ENCODE results near the gene ASCC1. TPM values are rescaled to one million over a fixed set of nuclear protein-coding genes. Genes with fewer than 3 reads are reported as not detected.
A peak's percentile ranks its signal among the peaks of the same experiment; 100 is the strongest.

The ASCC1 gene
- total RNA-seq, 1 donor from 2014 or later = 33.9 TPM

DNA sequence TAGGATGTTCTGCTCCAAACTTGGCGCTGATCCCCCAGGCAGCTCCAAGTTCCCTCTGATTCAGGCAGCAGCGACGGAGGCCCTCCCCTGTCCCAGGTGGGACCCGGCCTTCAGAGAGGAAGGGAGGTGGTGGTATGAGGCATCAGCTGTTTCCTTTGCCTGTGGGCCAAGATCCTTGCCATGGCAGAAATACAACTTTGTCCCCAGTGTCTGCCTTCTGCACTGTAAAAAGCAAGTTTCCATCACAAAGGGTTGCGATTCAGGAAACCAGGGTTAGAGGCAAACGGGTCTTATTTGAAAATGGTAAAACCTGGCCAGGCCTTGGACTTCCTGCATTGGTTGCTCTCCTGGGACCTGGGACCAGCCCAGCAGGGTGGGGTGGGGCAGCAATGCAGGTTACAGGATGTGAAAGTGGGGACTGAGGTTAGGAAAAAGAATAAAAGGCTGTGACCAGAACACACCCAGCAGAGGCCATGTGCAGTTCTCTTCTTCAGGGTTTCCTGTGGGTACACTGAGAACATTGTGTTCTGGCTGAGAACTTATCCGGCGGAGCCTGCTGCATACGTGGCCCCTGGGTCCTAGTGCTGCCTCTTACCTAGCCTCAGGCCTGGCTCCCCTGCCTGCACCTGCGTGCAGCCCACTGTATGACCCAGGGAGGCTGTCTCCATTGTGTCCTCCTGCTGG is 32.5 kb upstream of the ASCC1 start:
- peaks cover 30% of the 10 kb centered on the region for H3K4me1 Mint-ChIP-seq (ENCODE audit: low read depth, unreplicated experiment)
- H3K27me3 Mint-ChIP-seq (ENCODE audit: low read depth, unreplicated experiment) = peaks cover 3% of the 10 kb centered on the region
- no peak overlapping the region for H3K9ac ChIP-seq (ENCODE audit: low read length)
- no peaks in the 10 kb centered on the region for H3K9me3 ChIP-seq (ENCODE audit: insufficient read depth, low read depth, low read length)
- no peak overlapping the region for H3K27ac ChIP-seq (ENCODE audit: low read depth, low read length)
- H4K20me1 ChIP-seq (ENCODE audit: insufficient read depth, low read length) = no peaks in the 10 kb centered on the region
- no peak for FAIRE-seq
- H3K9me3 Mint-ChIP-seq (ENCODE audit: unreplicated experiment) = no peaks in the 10 kb centered on the region
- no peak overlapping the region for H3K4me3 Mint-ChIP-seq (ENCODE audit: unreplicated experiment)
- no peaks in the 10 kb centered on the region for H3K27me3 ChIP-seq (ENCODE audit: insufficient read depth, low read length)
- H2AFZ ChIP-seq (ENCODE audit: low read depth, low read length) = peak overlapping the region; percentile 55
- H3K27ac Mint-ChIP-seq (ENCODE audit: unreplicated experiment) = no peak overlapping the region
- H3K36me3 Mint-ChIP-seq (ENCODE audit: low read depth, unreplicated experiment) = no peaks in the 10 kb centered on the region
- TF ChIP-seq CTCF (IDR thresholded peaks at IDR 0.05; ENCODE audit: insufficient read depth, low read depth, low read length) (no peak), EZH2 (IDR thresholded peaks at IDR 0.05; ENCODE audit: insufficient read depth, low read length) (no peak)
- no peak overlapping the region for H3K4me3 ChIP-seq (ENCODE audit: insufficient read depth, low read depth, low read length)
- H3K79me2 ChIP-seq (ENCODE audit: insufficient read depth, low read length) = no peaks in the 10 kb centered on the region
- H3K4me2 ChIP-seq (ENCODE audit: low read length) = no peak overlapping the region
- no peaks in the 10 kb centered on the region for H3K36me3 ChIP-seq (ENCODE audit: insufficient read depth, low read length)
- DNase-seq (ENCODE audit: low read depth) = no peak
- H3K4me1 ChIP-seq (ENCODE audit: insufficient read depth, low read length) = peaks cover 14% of the 10 kb centered on the region

DNA sequence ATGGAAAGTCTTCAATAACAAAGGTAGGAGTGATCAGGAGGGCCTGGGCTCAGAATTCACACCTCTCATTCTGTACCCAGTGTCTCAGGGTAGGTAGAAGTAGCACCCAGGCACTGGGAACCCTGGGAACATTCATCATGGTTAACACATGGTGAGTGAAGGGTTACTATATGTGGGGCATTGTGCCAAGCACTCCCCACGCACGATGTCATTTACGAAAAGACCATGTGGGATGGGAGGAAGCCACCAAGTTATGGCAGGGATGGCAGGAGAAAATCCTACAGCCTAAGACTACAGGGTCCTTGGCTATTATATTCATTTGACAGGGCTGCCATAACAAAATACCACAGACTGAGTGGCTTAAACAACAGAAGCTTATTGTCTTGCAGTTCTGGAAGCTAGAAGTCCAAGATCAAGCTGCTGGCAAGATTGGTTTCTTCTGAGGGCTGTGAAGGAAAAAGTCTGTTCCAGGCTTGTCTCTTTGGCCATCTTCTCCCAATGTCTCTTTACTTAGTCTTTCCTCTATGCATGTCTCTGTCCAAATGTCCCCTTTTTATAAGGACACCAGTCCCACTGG is 30.0 kb upstream of the ASCC1 start:
- Histone ChIP-seq H3K9ac (ENCODE audit: low read length) (no peak overlapping the region), H3K36me3 (ENCODE audit: insufficient read depth, low read length) (no peaks in the 10 kb centered on the region), H2AFZ (ENCODE audit: low read depth, low read length) (no peak overlapping the region)

More for the DNA sequence above, 30.0 kb upstream of the ASCC1 start:
- Histone ChIP-seq H3K4me1 (ENCODE audit: insufficient read depth, low read length) (peaks cover 14% of the 10 kb centered on the region), H4K20me1 (ENCODE audit: insufficient read depth, low read length) (no peaks in the 10 kb centered on the region), H3K4me3 (ENCODE audit: insufficient read depth, low read depth, low read length) (no peak overlapping the region), H3K9me3 (ENCODE audit: insufficient read depth, low read depth, low read length) (no peaks in the 10 kb centered on the region), H3K27ac (ENCODE audit: low read depth, low read length) (no peak overlapping the region), H3K27me3 (ENCODE audit: insufficient read depth, low read length) (no peaks in the 10 kb centered on the region), H3K79me2 (ENCODE audit: insufficient read depth, low read length) (no peaks in the 10 kb centered on the region), H3K4me2 (ENCODE audit: low read length) (no peak overlapping the region)
- Mint-ChIP-seq H3K36me3 (ENCODE audit: low read depth, unreplicated experiment) (no peaks in the 10 kb centered on the region), H3K4me3 (ENCODE audit: unreplicated experiment) (no peak overlapping the region), H3K4me1 (ENCODE audit: low read depth, unreplicated experiment) (peaks cover 34% of the 10 kb centered on the region), H3K27me3 (ENCODE audit: low read depth, unreplicated experiment) (no peaks in the 10 kb centered on the region), H3K27ac (ENCODE audit: unreplicated experiment) (no peak overlapping the region), H3K9me3 (ENCODE audit: unreplicated experiment) (no peaks in the 10 kb centered on the region)
- TF ChIP-seq CTCF (IDR thresholded peaks at IDR 0.05; ENCODE audit: insufficient read depth, low read depth, low read length) (no peak), EZH2 (IDR thresholded peaks at IDR 0.05; ENCODE audit: insufficient read depth, low read length) (no peak)
- FAIRE-seq (no peak), DNase-seq (ENCODE audit: low read depth) (no peak)
